Fibroblast of the conjunctiva (primary cell): Measurements from ENCODE around the gene WNK3.

Source experiments
- DNase-seq: peaks from one replicate; pipeline ENCODE4 v3.0.0-alpha.2; 2010; ENCODE audit warnings: low read depth

WNK3 gene

GRCh38 chrX:54238588-54238987, 119.3 kb downstream of the WNK3 start:
- DNase-seq, result no peak

GRCh38 chrX:54237014-54237413, 120.8 kb downstream of the WNK3 start:
- DNase-seq, result no peak

- no peak for DNase-seq
Measured at GRCh38 chrX:54230435-54231148, 127.3 kb downstream of the WNK3 start.

GRCh38 chrX:54223581-54223980, 134.3 kb downstream of the WNK3 start:
- DNase-seq, result no peak

GRCh38 chrX:54213603-54214002, 144.2 kb downstream of the WNK3 start:
- DNase-seq, result no peak

- DNase-seq, result peak; percentile 13
Measured at GRCh38 chrX:54208531-54208930, 149.3 kb downstream of the WNK3 start.

GRCh38 chrX:54198262-54198661, 159.6 kb downstream of the WNK3 start:
- DNase-seq, result no peak

- no peak for DNase-seq
Measured at GRCh38 chrX:54194982-54195588, 162.8 kb downstream of the WNK3 start.

- no peak for DNase-seq
Measured at GRCh38 chrX:54193085-54193821, 164.6 kb downstream of the WNK3 start.

GRCh38 chrX:54184474-54184873, 173.4 kb downstream of the WNK3 start:
- DNase-seq, result no peak

- DNase-seq, result peak; percentile 59
Measured at GRCh38 chrX:54182864-54183613, 174.8 kb downstream of the WNK3 start, which contains the start of gene FAM120C. Gene FAM120C, minus strand, starts transcription at chrX:54183254. Its CDS starts 56 bp downstream, at chrX:54183198.

GRCh38 chrX:54182194-54182863, 175.5 kb downstream of the WNK3 start:
- no peak for DNase-seq

- DNase-seq, result no peak
Measured at GRCh38 chrX:54181202-54181953, 176.5 kb downstream of the WNK3 start.

GRCh38 chrX:54180403-54180802, 177.4 kb downstream of the WNK3 start:
- DNase-seq, result no peak

GRCh38 chrX:54178100-54178940, 179.5 kb downstream of the WNK3 start:
- DNase-seq, result peak; percentile 80

GRCh38 chrX:54177306-54177705, 180.5 kb downstream of the WNK3 start:
- DNase-seq, result no peak

- no peak for DNase-seq
Measured at GRCh38 chrX:54173791-54174190, 184.1 kb downstream of the WNK3 start.

- DNase-seq, result no peak
Measured at GRCh38 chrX:54172455-54172854, 185.4 kb downstream of the WNK3 start.

- DNase-seq, result no peak
Measured at GRCh38 chrX:54171527-54172250, 186.2 kb downstream of the WNK3 start.
